NCI-H2107 treated with DMSO at 0.1 percent for 48 hours (cell line): Measurements from ENCODE around the gene CALCOCO2.

Experiments used
- DNase-seq: peaks from one replicate; lab custom pipeline; 2025; ENCODE audit not compliant: unreplicated experiment; lab: John Stamatoyannopoulos, UW

The CALCOCO2 gene

GRCh38 chr17:48873209-48873608, 42.4 kb downstream of the CALCOCO2 start:
- DNase-seq = no peak

- DNase-seq = no peak
Observed at GRCh38 chr17:48873696-48874443, 43.0 kb downstream of the CALCOCO2 start.

- DNase-seq = peak; percentile 59
Observed at GRCh38 chr17:48878920-48879898, 48.4 kb downstream of the CALCOCO2 start.

- DNase-seq = no peak
Observed at GRCh38 chr17:48882272-48882671, 51.4 kb downstream of the CALCOCO2 start.

- DNase-seq = no peak
Observed at GRCh38 chr17:48883171-48883570, 52.3 kb downstream of the CALCOCO2 start.

- no peak for DNase-seq
Observed at GRCh38 chr17:48890086-48890485, 59.3 kb downstream of the CALCOCO2 start.

- peak; percentile 46 for DNase-seq
Observed at GRCh38 chr17:48892940-48893645, 62.3 kb downstream of the CALCOCO2 start.

GRCh38 chr17:48893646-48894508, 63.0 kb downstream of the CALCOCO2 start:
- no peak for DNase-seq

GRCh38 chr17:48894886-48895285, 64.1 kb downstream of the CALCOCO2 start:
- peak; percentile 14 for DNase-seq

- no peak for DNase-seq
Observed at GRCh38 chr17:48901241-48901640, 70.4 kb downstream of the CALCOCO2 start.

- DNase-seq = no peak
Observed at GRCh38 chr17:48903401-48903800, 72.6 kb downstream of the CALCOCO2 start.

- no peak for DNase-seq
Observed at GRCh38 chr17:48904428-48904827, 73.6 kb downstream of the CALCOCO2 start.

GRCh38 chr17:48905987-48906515, 75.2 kb downstream of the CALCOCO2 start:
- no peak for DNase-seq

GRCh38 chr17:48907713-48908046, 76.8 kb downstream of the CALCOCO2 start:
- no peak for DNase-seq

GRCh38 chr17:48908047-48908843, 77.4 kb downstream of the CALCOCO2 start, which contains the start of gene UBE2Z:
Gene UBE2Z, plus strand, starts transcription at chr17:48908407. Its CDS starts 97 bp downstream, at chr17:48908504.
- DNase-seq = peak; percentile 76

- DNase-seq = peak; percentile 21
Observed at GRCh38 chr17:48908853-48909394, 78.1 kb downstream of the CALCOCO2 start.

GRCh38 chr17:48909783-48910182, 78.9 kb downstream of the CALCOCO2 start:
- no peak for DNase-seq

- peak; percentile 18 for DNase-seq
Observed at GRCh38 chr17:48910370-48910769, 79.5 kb downstream of the CALCOCO2 start.

GRCh38 chr17:48912476-48912875, 81.6 kb downstream of the CALCOCO2 start:
- no peak for DNase-seq
